K562 (cell line): ENCODE data around the gene DOLPP1.

ENCODE experiments used
- ARNT ChIP-seq, 2 experiments: fragments of 450-650 bp; IDR thresholded peaks; 2 replicates each; pipeline ENCODE4 v1.6.1; 2016; ENCODE audit warnings: mild to moderate bottlenecking in 1 of 2
- CHD1 ChIP-seq: fragments of 200-600 bp; sonication (generic); IDR thresholded peaks from one replicate; pipeline ENCODE4 v1.6.1; 2012; ENCODE audit warnings: mild to moderate bottlenecking, moderate library complexity, low read length, inconsistent platforms
- EHMT2 ChIP-seq: fragments of 450-650 bp; IDR thresholded peaks from 2 replicates; pipeline ENCODE4 v1.6.1; 2018; ENCODE audit warnings: antibody characterized with exemption
- EZH2 ChIP-seq: IDR thresholded peaks from 2 replicates; pipeline ENCODE4 v1.6.1; 2012; ENCODE audit warnings: low read depth, mild to moderate bottlenecking, inconsistent platforms, low read length, borderline replicate concordance
- SIN3A ChIP-seq, 2 experiments: fragments of 150-350 bp in 1 of 2; IDR thresholded peaks; 2 replicates each; pipeline ENCODE4 v1.6.1; 2011 to 2016; ENCODE audit warnings: borderline replicate concordance in 2 of 2, low read depth in 2 of 2, low read length in 2 of 2, mild to moderate bottlenecking in 2 of 2, moderate library complexity in 2 of 2; ENCODE audit not compliant: control insufficient read depth in 1 of 2
- TF ChIP-seq, protein P1 (sequence below): sonication (generic); formaldehyde crosslinking; IDR thresholded peaks from 2 replicates; pipeline ENCODE4 v1.9.0; 2022; ENCODE audit warnings: mild to moderate bottlenecking, missing genetic modification reagents

DNA sequence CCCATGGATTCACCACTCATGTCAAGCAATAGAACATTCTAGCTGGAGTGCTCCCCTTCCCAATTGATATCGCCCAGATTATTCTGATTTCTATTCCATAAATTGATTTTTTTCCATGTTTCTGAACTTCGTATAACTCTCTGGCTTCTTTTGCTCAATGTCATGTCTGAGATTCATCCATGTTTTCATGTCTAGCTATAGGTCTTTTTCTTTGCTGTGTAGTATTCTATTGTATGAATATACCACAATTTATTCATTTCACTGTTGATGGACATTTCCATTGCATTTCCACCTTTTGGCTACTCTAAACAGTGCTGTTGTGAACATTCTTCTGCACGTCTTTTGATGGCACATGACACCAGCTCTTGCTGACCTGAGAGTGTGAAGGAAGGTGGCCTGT lies 49.9 kb downstream of the DOLPP1 start:
- TF ChIP-seq, protein P1, sequence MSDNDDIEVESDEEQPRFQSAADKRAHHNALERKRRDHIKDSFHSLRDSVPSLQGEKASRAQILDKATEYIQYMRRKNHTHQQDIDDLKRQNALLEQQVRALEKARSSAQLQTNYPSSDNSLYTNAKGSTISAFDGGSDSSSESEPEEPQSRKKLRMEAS (CRISPR knock-in tag), result no peak
- TF ChIP-seq EZH2 (no peak), CHD1 (no peak), EHMT2 (no peak), ARNT (IDR thresholded peaks at IDR 0.05) (no peak), SIN3A (IDR thresholded peaks at IDR 0.05; ENCODE audit: borderline replicate concordance in 2 of 2, control insufficient read depth in 1 of 2, low read depth in 2 of 2, low read length in 2 of 2) (no peak)
